ENCODE results near the gene LRRC8A. TPM values are rescaled to one million over a fixed set of nuclear protein-coding genes. Genes with fewer than 3 reads are reported as not detected.

LRRC8A gene
- total RNA-seq, 1 experiment from 2014 or later: 22.0 TPM

- Histone ChIP-seq H3K4me3 (replicated peaks in 1 of 2; ENCODE audit: low read depth in 1 of 2, low read length in 2 of 2) (no peak overlapping the region), H3K36me3 (ENCODE audit: control insufficient read depth in 1 of 2, insufficient read depth in 2 of 2, low read length in 2 of 2) (no peaks in the 10 kb centered on the region), H4K20me1 (ENCODE audit: insufficient read depth) (no peaks in the 10 kb centered on the region), H3K27ac (ENCODE audit: low read depth, low read length) (no peak overlapping the region), H3K4me1 (ENCODE audit: control insufficient read depth in 1 of 2, insufficient read depth in 2 of 2, low read length in 2 of 2) (peaks cover 2 to 7% of the 10 kb centered on the region in 2 experiments; a peak in 3 of 4 replicates), H2AFZ (ENCODE audit: low read depth, low read length, poor library complexity, severe bottlenecking) (no peak overlapping the region), H3K79me2 (ENCODE audit: insufficient read depth, low read length) (no peaks in the 10 kb centered on the region), H3K27me3 (ENCODE audit: insufficient read depth, low read length) (no peaks in the 10 kb centered on the region), H3K9me3 (ENCODE audit: control insufficient read depth in 1 of 2, insufficient read depth in 1 of 2, low read depth in 1 of 2, low read length in 2 of 2) (no peaks in the 10 kb centered on the region), H3K9ac (ENCODE audit: low read length) (no peak overlapping the region), H3K4me2 (ENCODE audit: low read length) (no peak overlapping the region), H3K9me2 (ENCODE audit: insufficient read depth) (no peaks in the 10 kb centered on the region)
- TF ChIP-seq, protein P1, sequence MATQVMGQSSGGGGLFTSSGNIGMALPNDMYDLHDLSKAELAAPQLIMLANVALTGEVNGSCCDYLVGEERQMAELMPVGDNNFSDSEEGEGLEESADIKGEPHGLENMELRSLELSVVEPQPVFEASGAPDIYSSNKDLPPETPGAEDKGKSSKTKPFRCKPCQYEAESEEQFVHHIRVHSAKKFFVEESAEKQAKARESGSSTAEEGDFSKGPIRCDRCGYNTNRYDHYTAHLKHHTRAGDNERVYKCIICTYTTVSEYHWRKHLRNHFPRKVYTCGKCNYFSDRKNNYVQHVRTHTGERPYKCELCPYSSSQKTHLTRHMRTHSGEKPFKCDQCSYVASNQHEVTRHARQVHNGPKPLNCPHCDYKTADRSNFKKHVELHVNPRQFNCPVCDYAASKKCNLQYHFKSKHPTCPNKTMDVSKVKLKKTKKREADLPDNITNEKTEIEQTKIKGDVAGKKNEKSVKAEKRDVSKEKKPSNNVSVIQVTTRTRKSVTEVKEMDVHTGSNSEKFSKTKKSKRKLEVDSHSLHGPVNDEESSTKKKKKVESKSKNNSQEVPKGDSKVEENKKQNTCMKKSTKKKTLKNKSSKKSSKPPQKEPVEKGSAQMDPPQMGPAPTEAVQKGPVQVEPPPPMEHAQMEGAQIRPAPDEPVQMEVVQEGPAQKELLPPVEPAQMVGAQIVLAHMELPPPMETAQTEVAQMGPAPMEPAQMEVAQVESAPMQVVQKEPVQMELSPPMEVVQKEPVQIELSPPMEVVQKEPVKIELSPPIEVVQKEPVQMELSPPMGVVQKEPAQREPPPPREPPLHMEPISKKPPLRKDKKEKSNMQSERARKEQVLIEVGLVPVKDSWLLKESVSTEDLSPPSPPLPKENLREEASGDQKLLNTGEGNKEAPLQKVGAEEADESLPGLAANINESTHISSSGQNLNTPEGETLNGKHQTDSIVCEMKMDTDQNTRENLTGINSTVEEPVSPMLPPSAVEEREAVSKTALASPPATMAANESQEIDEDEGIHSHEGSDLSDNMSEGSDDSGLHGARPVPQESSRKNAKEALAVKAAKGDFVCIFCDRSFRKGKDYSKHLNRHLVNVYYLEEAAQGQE (IDR thresholded peaks at IDR 0.05; ENCODE audit: low read depth): no peak
- no peak for TF ChIP-seq TCF7L2 (IDR thresholded peaks at IDR 0.05; ENCODE audit: borderline replicate concordance, extremely low read depth, insufficient read depth, insufficient read length)
- no peak for TF ChIP-seq EZH2 (IDR thresholded peaks at IDR 0.05)
- TF ChIP-seq, protein P2, sequence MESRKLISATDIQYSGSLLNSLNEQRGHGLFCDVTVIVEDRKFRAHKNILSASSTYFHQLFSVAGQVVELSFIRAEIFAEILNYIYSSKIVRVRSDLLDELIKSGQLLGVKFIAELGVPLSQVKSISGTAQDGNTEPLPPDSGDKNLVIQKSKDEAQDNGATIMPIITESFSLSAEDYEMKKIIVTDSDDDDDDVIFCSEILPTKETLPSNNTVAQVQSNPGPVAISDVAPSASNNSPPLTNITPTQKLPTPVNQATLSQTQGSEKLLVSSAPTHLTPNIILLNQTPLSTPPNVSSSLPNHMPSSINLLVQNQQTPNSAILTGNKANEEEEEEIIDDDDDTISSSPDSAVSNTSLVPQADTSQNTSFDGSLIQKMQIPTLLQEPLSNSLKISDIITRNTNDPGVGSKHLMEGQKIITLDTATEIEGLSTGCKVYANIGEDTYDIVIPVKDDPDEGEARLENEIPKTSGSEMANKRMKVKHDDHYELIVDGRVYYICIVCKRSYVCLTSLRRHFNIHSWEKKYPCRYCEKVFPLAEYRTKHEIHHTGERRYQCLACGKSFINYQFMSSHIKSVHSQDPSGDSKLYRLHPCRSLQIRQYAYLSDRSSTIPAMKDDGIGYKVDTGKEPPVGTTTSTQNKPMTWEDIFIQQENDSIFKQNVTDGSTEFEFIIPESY (IDR thresholded peaks at IDR 0.05; ENCODE audit: extremely low read depth, insufficient replicate concordance, low read length): no peak
- TF ChIP-seq RAD21 (IDR thresholded peaks at IDR 0.05; ENCODE audit: low read depth): no peak
- TF ChIP-seq POLR2AphosphoS5 (IDR thresholded peaks at IDR 0.05; ENCODE audit: low read depth, low read length): no peak
- TF ChIP-seq MAX (IDR thresholded peaks at IDR 0.05): no peak
- TF ChIP-seq ATF3 (IDR thresholded peaks at IDR 0.05): no peak
- no peak for TF ChIP-seq CBX3 (IDR thresholded peaks at IDR 0.05; ENCODE audit: low read depth)
- TF ChIP-seq SP1 (IDR thresholded peaks at IDR 0.05; ENCODE audit: low read depth): no peak
- no peak for TF ChIP-seq ZNF274 (IDR thresholded peaks at IDR 0.05; ENCODE audit: low read depth, low read length)
- CTCF ChIA-PET: interaction anchor here (0.9 to 1.3 kb wide), 5 partner anchors 9 to 67 kb away, joined by 3 to 7 read pairs (median 3); no protein-coding TSS in a partner anchor
- DNase-seq (ENCODE audit: low read depth, low spot score) (no peak), ATAC-seq (no peak)
- no TSS peak for BruUV-seq (replicated peaks)
- intact Hi-C loops (cut with micrococcal nuclease): no loop called here
- POLR2A ChIA-PET: no interaction called here
- RAD21 ChIA-PET (ENCODE audit: low non-redundant PET in 1 of 2, low total read pairs in 2 of 2, uncharacterized antibody in 2 of 2, unreplicated experiment in 2 of 2): no interaction called here
These were observed 20.4 kb upstream of the LRRC8A start for GRCh38 chr9:128861501-128861900.
